IMR-90 (cell line): ENCODE measurements around the gene RUNX2. TPM values are rescaled to one million over a fixed set of nuclear protein-coding genes. Genes with fewer than 3 reads are reported as not detected.

Source experiments
- ATAC-seq: fragments of 200-7000 bp; cut with Tn5 transposase; 2 replicates; pipeline ENCODE4 v1.9.1; 2020; ENCODE audit warnings: low read depth, mild to moderate bottlenecking, moderate library complexity
- BruUV-seq: library from RNA; stranded (reverse); fragments of 400-500 nt; replicated peaks from 2 replicates; lab custom pipeline; 2021; lab: Mats Ljungman, UMichigan
- CTCF ChIA-PET: fragments of 300-600 bp; formaldehyde crosslinking; extraction: SDS; loops from one replicate; lab custom pipeline; 2021; ENCODE audit warnings: antibody characterized with exemption; lab: Yijun Ruan, JAX
- POLR2A ChIA-PET: fragments of 300-600 bp; sonication (Branson Sonifier 250); formaldehyde crosslinking; loops from one replicate; lab custom pipeline; 2022; ENCODE audit warnings: antibody characterized with exemption; ENCODE audit not compliant: unreplicated experiment; lab: Charles Lee
- DNase-seq: peaks from one replicate; pipeline ENCODE4 v3.0.0; 2013
- H2AFZ ChIP-seq: replicated peaks from 2 replicates; pipeline ENCODE3; 2013; ENCODE audit warnings: low read length, mild to moderate bottlenecking; ENCODE audit not compliant: poor library complexity
- H2AK5ac ChIP-seq: 2 replicates; pipeline ENCODE4 v1.6.1; 2013; ENCODE audit warnings: low read depth, low read length, inconsistent platforms
- H2AK9ac ChIP-seq: replicated peaks from 2 replicates; pipeline ENCODE3; 2013; ENCODE audit warnings: mild to moderate bottlenecking, low read depth, low read length, moderate library complexity; ENCODE audit not compliant: poor library complexity
- H2BK120ac ChIP-seq: 2 replicates; pipeline ENCODE4 v1.6.1; 2013; ENCODE audit warnings: low read depth, low read length, inconsistent platforms
- H2BK15ac ChIP-seq: 3 replicates; pipeline ENCODE4 v1.6.1; 2013; ENCODE audit warnings: low read depth, low read length, inconsistent platforms
- H2BK20ac ChIP-seq: 2 replicates; pipeline ENCODE4 v1.6.1; 2013; ENCODE audit warnings: low read depth, mild to moderate bottlenecking, inconsistent platforms, low read length, moderate library complexity
- H2BK5ac ChIP-seq: 2 replicates; pipeline ENCODE4 v1.6.1; 2013; ENCODE audit warnings: mild to moderate bottlenecking, low read depth, low read length, inconsistent platforms; ENCODE audit not compliant: poor library complexity, severe bottlenecking
- H3K14ac ChIP-seq: replicated peaks from 2 replicates; pipeline ENCODE4 v1.6.1; 2013; ENCODE audit warnings: low read depth, low read length, inconsistent platforms
- H3K18ac ChIP-seq: 2 replicates; pipeline ENCODE4 v1.6.1; 2013; ENCODE audit warnings: low read depth, low read length, control low read depth
- H3K23ac ChIP-seq: 2 replicates; pipeline ENCODE4 v1.6.1; 2013; ENCODE audit warnings: low read depth, low read length, inconsistent platforms
- H3K27ac ChIP-seq: 2 replicates; pipeline ENCODE4 v1.5.1; 2013; ENCODE audit warnings: mild to moderate bottlenecking, control low read depth, low read length; ENCODE audit not compliant: insufficient read depth
- H3K27me3 ChIP-seq: 2 replicates; pipeline ENCODE4 v1.6.1; 2013; ENCODE audit warnings: low read length; ENCODE audit not compliant: control insufficient read depth, insufficient read depth
- H3K36me3 ChIP-seq: 2 replicates; pipeline ENCODE4 v1.6.1; 2013; ENCODE audit warnings: low read length, mixed read lengths; ENCODE audit not compliant: control insufficient read depth, insufficient read depth
- H3K4ac ChIP-seq: 2 replicates; pipeline ENCODE4 v1.6.1; 2013; ENCODE audit warnings: low read depth, low read length, inconsistent platforms
- H3K4me1 ChIP-seq: 2 replicates; pipeline ENCODE4 v1.6.1; 2013; ENCODE audit warnings: low read length, mixed read lengths; ENCODE audit not compliant: control insufficient read depth, insufficient read depth
- H3K4me2 ChIP-seq: 2 replicates; pipeline ENCODE4 v1.6.1; 2013; ENCODE audit warnings: low read depth, mild to moderate bottlenecking, control low read depth, low read length, moderate library complexity
- H3K4me3 ChIP-seq: 2 replicates; pipeline ENCODE4 v1.5.1; 2013; ENCODE audit warnings: low read depth, mild to moderate bottlenecking, control low read depth, low read length, moderate library complexity; ENCODE audit not compliant: insufficient read depth
- H3K56ac ChIP-seq: 2 replicates; pipeline ENCODE4 v1.6.1; 2013; ENCODE audit warnings: low read length, inconsistent platforms; ENCODE audit not compliant: insufficient read depth; ENCODE audit errors: extremely low read depth
- H3K79me1 ChIP-seq, 2 experiments: 2 replicates each; pipeline ENCODE4 v1.6.1; 2013; ENCODE audit warnings: low read length in 2 of 2, inconsistent platforms in 1 of 2, low read depth in 1 of 2
- H3K9ac ChIP-seq: 2 replicates; pipeline ENCODE4 v1.6.1; 2013; ENCODE audit warnings: low read depth, low read length, control low read depth
- H3K9me1 ChIP-seq: 2 replicates; pipeline ENCODE4 v1.6.1; 2013; ENCODE audit warnings: low read length, inconsistent platforms; ENCODE audit not compliant: insufficient read depth
- H3K9me3 ChIP-seq: 2 replicates; pipeline ENCODE4 v1.6.1; 2013; ENCODE audit warnings: low read length; ENCODE audit not compliant: control insufficient read depth, insufficient read depth
- H4K20me1 ChIP-seq: 2 replicates; pipeline ENCODE4 v1.6.1; 2013; ENCODE audit warnings: low read length, inconsistent platforms; ENCODE audit not compliant: insufficient read depth
- H4K5ac ChIP-seq: 2 replicates; pipeline ENCODE4 v1.6.1; 2013; ENCODE audit warnings: mild to moderate bottlenecking, low read depth, low read length, control low read depth
- H4K8ac ChIP-seq, 2 experiments: 2 replicates each; pipeline ENCODE4 v1.6.1; 2013; ENCODE audit warnings: low read depth in 2 of 2, low read length in 2 of 2, control low read depth in 1 of 2, inconsistent platforms in 1 of 2
- H4K91ac ChIP-seq: 2 replicates; pipeline ENCODE4 v1.6.1; 2013; ENCODE audit warnings: low read depth, low read length, inconsistent platforms; ENCODE audit not compliant: insufficient read depth
- BHLHE40 ChIP-seq: fragments of 150-350 bp; IDR thresholded peaks from 2 replicates; pipeline ENCODE4 v1.6.1; 2016; ENCODE audit warnings: mild to moderate bottlenecking, low read depth, low read length
- CEBPB ChIP-seq: IDR thresholded peaks from 2 replicates; pipeline ENCODE4 v1.6.1; 2012; ENCODE audit warnings: low read depth, low read length, improper control_type of control experiment
- CHD1 ChIP-seq: IDR thresholded peaks from 2 replicates; pipeline ENCODE4 v1.6.1; 2012; ENCODE audit warnings: low read depth, low read length, improper control_type of control experiment
- FOS ChIP-seq: fragments of 150-350 bp; IDR thresholded peaks from 2 replicates; pipeline ENCODE4 v1.6.1; 2016; ENCODE audit warnings: low read depth, low read length
- MAFK ChIP-seq: IDR thresholded peaks from 2 replicates; pipeline ENCODE4 v1.6.1; 2012; ENCODE audit warnings: low read depth, low read length, improper control_type of control experiment
- MAZ ChIP-seq: IDR thresholded peaks from 2 replicates; pipeline ENCODE4 v1.6.1; 2012; ENCODE audit warnings: low read depth, mild to moderate bottlenecking, low read length, improper control_type of control experiment, moderate library complexity, borderline replicate concordance
- MXI1 ChIP-seq: IDR thresholded peaks from 2 replicates; pipeline ENCODE4 v1.6.1; 2012; ENCODE audit warnings: low read depth, mild to moderate bottlenecking, low read length, moderate library complexity, borderline replicate concordance
- NFE2L2 ChIP-seq: fragments of 150-350 bp; IDR thresholded peaks from 2 replicates; pipeline ENCODE4 v1.6.1; 2016; ENCODE audit warnings: low read depth, mild to moderate bottlenecking, low read length
- POLR2A ChIP-seq: IDR thresholded peaks from 2 replicates; pipeline ENCODE4 v1.6.1; 2012; ENCODE audit warnings: mild to moderate bottlenecking, low read depth, low read length
- RAD21 ChIP-seq: IDR thresholded peaks from 2 replicates; pipeline ENCODE4 v1.6.1; 2012; ENCODE audit warnings: low read length, improper control_type of control experiment
- RCOR1 ChIP-seq: IDR thresholded peaks from 2 replicates; pipeline ENCODE4 v1.6.1; 2012; ENCODE audit warnings: mild to moderate bottlenecking, low read length, improper control_type of control experiment; ENCODE audit not compliant: insufficient replicate concordance
- RFX5 ChIP-seq: IDR thresholded peaks from 2 replicates; pipeline ENCODE4 v1.8.0; 2012; ENCODE audit warnings: low read depth, mild to moderate bottlenecking, low read length, moderate library complexity
- SMC3 ChIP-seq: fragments of 150-350 bp; IDR thresholded peaks from 2 replicates; pipeline ENCODE4 v1.6.1; 2016; ENCODE audit warnings: low read depth, mild to moderate bottlenecking, antibody characterized with exemption, low read length, moderate library complexity
- USF2 ChIP-seq: fragments of 150-350 bp; IDR thresholded peaks from 2 replicates; pipeline ENCODE4 v1.6.1; 2017; ENCODE audit warnings: mild to moderate bottlenecking, antibody characterized with exemption, low read length, low read depth
- whole genome bisulfite sequencing, 2 experiments: methylation state at CpG; one replicate each; pipeline versions ENCODE4 v1.1.5 to v1.1.7; 2013; ENCODE audit warnings: missing lambda C conversion rate in 2 of 2; ENCODE audit not compliant: insufficient read length in 1 of 2; ENCODE audit errors: extremely low coverage in 2 of 2; 5-methylcytosine and 5-hydroxymethylcytosine counted together
- dilution Hi-C: fragments of 300-500 bp; cut with HindIII; formaldehyde crosslinking; loops from one replicate; pipeline ENCODE4 v1.14.3; 2018; ENCODE audit warnings: low sequenced_read_pairs; ENCODE audit not compliant: unreplicated experiment
- in situ Hi-C: fragments of 300-500 bp; cut with MboI; formaldehyde crosslinking; loops from 3 replicates; pipeline ENCODE4 v1.14.3; 2019; ENCODE audit warnings: low sequenced_read_pairs, inconsistent platforms, mixed read lengths
- intact Hi-C: fragments of 100-400 bp; cut with micrococcal nuclease; formaldehyde crosslinking; loops from 2 replicates; pipeline ENCODE4 v1.10.0; 2022
- polyA plus RNA-seq, 3 experiments: library from polyadenylated mRNA; depleted of rRNA; stranded (reverse); fragments of >200 nt; gene quantifications; 2 replicates each; pipeline ENCODE4 v1.2.3, GENCODE V29; 2012; ENCODE audit warnings: low replicate concordance in 1 of 3
- total RNA-seq: library from RNA; depleted of rRNA; stranded (reverse); fragments of >200 nt; gene quantifications from 2 replicates; pipeline ENCODE4 v1.2.3, GENCODE V29; 2012
- TF ChIP-seq, protein P1 (sequence below): fragments of 150-350 bp; IDR thresholded peaks from 2 replicates; pipeline ENCODE4 v1.6.1; 2016; ENCODE audit warnings: low read depth, mild to moderate bottlenecking, low read length, moderate library complexity, borderline replicate concordance
- TF ChIP-seq, protein P2 (sequence below): conservative IDR thresholded peaks from 2 replicates; pipeline ENCODE4 v1.5.1; 2012; ENCODE audit warnings: mild to moderate bottlenecking, low read depth, low read length, improper control_type of control experiment

The RUNX2 gene
- total and polyA plus RNA-seq, 2 of the 4 experiments (the other 2 are of a cell fraction) = 2.3 to 4.7 TPM

GRCh38 chr6:45630314-45630713, 302.2 kb downstream of the RUNX2 start:
- WGBS, 2 experiments = no CpG with 5 or more reads among the region's 2 CpGs
- peak overlapping the region; percentile 59 for H3K23ac ChIP-seq
- H3K14ac ChIP-seq = peak overlapping the region; percentile 33
- in situ Hi-C loops = no loop called here
- peak overlapping the region; percentile 67 for H2AK5ac ChIP-seq
- H3K27me3 ChIP-seq = no peaks in the 10 kb centered on the region
- H2BK5ac ChIP-seq = peak overlapping the region; percentile 6
- ChIA-PET POLR2A (no interaction called here), CTCF (interaction anchor here (0.8 kb wide), 1 partner anchor 84 kb away, joined by 3 read pairs; no protein-coding TSS in a partner anchor)
- no peak overlapping the region for H3K4me2 ChIP-seq
- BruUV-seq = no TSS peak
- no peak overlapping the region for H3K4me3 ChIP-seq
- H3K9me3 ChIP-seq = no peaks in the 10 kb centered on the region
- H4K5ac ChIP-seq = peak overlapping the region; percentile 69
- H3K4ac ChIP-seq = peak overlapping the region; percentile 82
- peak overlapping the region; percentile 40; the same call in 1 of the 3 replicates for H2BK15ac ChIP-seq
- H2BK20ac ChIP-seq = peak overlapping the region; percentile 89
- ATAC-seq = peak; percentile 32
- no peak overlapping the region for H3K9ac ChIP-seq
- H3K18ac ChIP-seq = peak overlapping the region; percentile 79
- H3K79me1 ChIP-seq = no peaks in the 10 kb centered on the region
- peak overlapping the region; percentile 68 for H2AK9ac ChIP-seq
- H3K27ac ChIP-seq = peak overlapping the region; percentile 25; the same call in 1 of the 2 replicates
- H3K4me1 ChIP-seq = peaks cover 20% of the 10 kb centered on the region
- no peak for DNase-seq
- H4K20me1 ChIP-seq = no peaks in the 10 kb centered on the region
- dilution Hi-C loops = no loop called here
- H4K8ac ChIP-seq = peak overlapping the region in 1 of 2 experiments; percentile 64; a peak in 2 of 4 replicates
- H3K9me1 ChIP-seq = peaks cover 19% of the 10 kb centered on the region
- H2AFZ ChIP-seq = peak overlapping the region; percentile 40
- peak overlapping the region; percentile 12; the same call in 1 of the 2 replicates for H3K56ac ChIP-seq
- H2BK120ac ChIP-seq = peak overlapping the region; percentile 83
- no peaks in the 10 kb centered on the region for H3K36me3 ChIP-seq
- no peak for TF ChIP-seq CHD1
- no peak for TF ChIP-seq NFE2L2
- TF ChIP-seq, protein P1, sequence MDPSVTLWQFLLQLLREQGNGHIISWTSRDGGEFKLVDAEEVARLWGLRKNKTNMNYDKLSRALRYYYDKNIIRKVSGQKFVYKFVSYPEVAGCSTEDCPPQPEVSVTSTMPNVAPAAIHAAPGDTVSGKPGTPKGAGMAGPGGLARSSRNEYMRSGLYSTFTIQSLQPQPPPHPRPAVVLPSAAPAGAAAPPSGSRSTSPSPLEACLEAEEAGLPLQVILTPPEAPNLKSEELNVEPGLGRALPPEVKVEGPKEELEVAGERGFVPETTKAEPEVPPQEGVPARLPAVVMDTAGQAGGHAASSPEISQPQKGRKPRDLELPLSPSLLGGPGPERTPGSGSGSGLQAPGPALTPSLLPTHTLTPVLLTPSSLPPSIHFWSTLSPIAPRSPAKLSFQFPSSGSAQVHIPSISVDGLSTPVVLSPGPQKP = no peak
- no peak for TF ChIP-seq MAZ
- TF ChIP-seq SMC3 = no peak
- no peak for TF ChIP-seq USF2
- TF ChIP-seq RFX5 = no peak
- TF ChIP-seq, protein P2, sequence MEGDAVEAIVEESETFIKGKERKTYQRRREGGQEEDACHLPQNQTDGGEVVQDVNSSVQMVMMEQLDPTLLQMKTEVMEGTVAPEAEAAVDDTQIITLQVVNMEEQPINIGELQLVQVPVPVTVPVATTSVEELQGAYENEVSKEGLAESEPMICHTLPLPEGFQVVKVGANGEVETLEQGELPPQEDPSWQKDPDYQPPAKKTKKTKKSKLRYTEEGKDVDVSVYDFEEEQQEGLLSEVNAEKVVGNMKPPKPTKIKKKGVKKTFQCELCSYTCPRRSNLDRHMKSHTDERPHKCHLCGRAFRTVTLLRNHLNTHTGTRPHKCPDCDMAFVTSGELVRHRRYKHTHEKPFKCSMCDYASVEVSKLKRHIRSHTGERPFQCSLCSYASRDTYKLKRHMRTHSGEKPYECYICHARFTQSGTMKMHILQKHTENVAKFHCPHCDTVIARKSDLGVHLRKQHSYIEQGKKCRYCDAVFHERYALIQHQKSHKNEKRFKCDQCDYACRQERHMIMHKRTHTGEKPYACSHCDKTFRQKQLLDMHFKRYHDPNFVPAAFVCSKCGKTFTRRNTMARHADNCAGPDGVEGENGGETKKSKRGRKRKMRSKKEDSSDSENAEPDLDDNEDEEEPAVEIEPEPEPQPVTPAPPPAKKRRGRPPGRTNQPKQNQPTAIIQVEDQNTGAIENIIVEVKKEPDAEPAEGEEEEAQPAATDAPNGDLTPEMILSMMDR = no peak
- no peak for TF ChIP-seq RAD21
- TF ChIP-seq MXI1 = no peak
- no peak for TF ChIP-seq MAFK
- TF ChIP-seq BHLHE40 = no peak
- no peak for TF ChIP-seq FOS
- no peak for TF ChIP-seq RCOR1
- no peak for TF ChIP-seq CEBPB
- no peak for TF ChIP-seq POLR2A
- peak overlapping the region; percentile 91 for H4K91ac ChIP-seq
- intact Hi-C loops = loop anchor here (5.0 kb wide), 1 partner anchor 72 kb away; no protein-coding TSS in a partner anchor
